SK-N-SH treated with all-trans-retinoic acid at 6 μM for 48 hours (cell line): ENCODE data around the gene BCAR1.

Experiments used
- ARNTL ChIP-seq: fragments of 450-650 bp; formaldehyde crosslinking; IDR thresholded peaks from 2 replicates; pipeline ENCODE4 v1.5.0; 2020; ENCODE audit warnings: low read depth, mild to moderate bottlenecking, moderate library complexity, borderline replicate concordance
- CSDC2 ChIP-seq: fragments of 250-450 bp; sonication (Bioruptor Pico); IDR thresholded peaks from 2 replicates; pipeline ENCODE4 v1.5.0; 2020; ENCODE audit warnings: mild to moderate bottlenecking, moderate library complexity
- ESRRG ChIP-seq: fragments of 250-450 bp; sonication (Bioruptor Pico); IDR thresholded peaks from 2 replicates; pipeline ENCODE4 v1.6.1; 2021; ENCODE audit warnings: mild to moderate bottlenecking
- OSR1 ChIP-seq: fragments of 250-450 bp; sonication (Bioruptor Pico); IDR thresholded peaks from 2 replicates; pipeline ENCODE4 v1.8.0; 2022; ENCODE audit warnings: moderate library complexity, mild to moderate bottlenecking, inconsistent platforms
- RARB ChIP-seq: fragments of 250-450 bp; sonication (Bioruptor Pico); IDR thresholded peaks from 2 replicates; pipeline ENCODE4 v1.8.0; 2021; ENCODE audit warnings: mild to moderate bottlenecking, moderate library complexity
- TCF4 ChIP-seq: fragments of 250-450 bp; sonication (Bioruptor Pico); IDR thresholded peaks from 2 replicates; pipeline ENCODE4 v1.8.0; 2021; ENCODE audit warnings: mild to moderate bottlenecking, moderate library complexity, borderline replicate concordance
- ZC3H10 ChIP-seq: fragments of 250-450 bp; sonication (Bioruptor Pico); IDR thresholded peaks from 2 replicates; pipeline ENCODE4 v1.5.1; 2021; ENCODE audit warnings: mild to moderate bottlenecking, moderate library complexity
- ZFP3 ChIP-seq: fragments of 250-450 bp; sonication (Bioruptor Pico); IDR thresholded peaks from 2 replicates; pipeline ENCODE4 v1.5.0; 2020; ENCODE audit warnings: mild to moderate bottlenecking, moderate library complexity
- ZFP30 ChIP-seq: fragments of 450-650 bp; formaldehyde crosslinking; IDR thresholded peaks from 2 replicates; pipeline ENCODE4 v1.5.0; 2022; ENCODE audit warnings: mild to moderate bottlenecking, moderate library complexity
- ZNF565 ChIP-seq: fragments of 450-650 bp; formaldehyde crosslinking; conservative IDR thresholded peaks from 2 replicates; pipeline ENCODE4 v1.5.0; 2020; ENCODE audit warnings: low read depth, mild to moderate bottlenecking, moderate library complexity
- TF ChIP-seq, protein P1 (sequence below): fragments of 250-450 bp; sonication (Bioruptor Pico); IDR thresholded peaks from 2 replicates; pipeline ENCODE4 v1.8.0; 2020; ENCODE audit warnings: mild to moderate bottlenecking, moderate library complexity, borderline replicate concordance
- TF ChIP-seq, protein P2 (sequence below): fragments of 250-450 bp; sonication (Bioruptor Pico); IDR thresholded peaks from 2 replicates; pipeline ENCODE4 v1.5.1; 2020; ENCODE audit warnings: low read depth, mild to moderate bottlenecking, moderate library complexity
- TF ChIP-seq, protein P3 (sequence below): fragments of 250-450 bp; sonication (Bioruptor Pico); IDR thresholded peaks from 2 replicates; pipeline ENCODE4 v1.8.0; 2021; ENCODE audit warnings: low read depth, mild to moderate bottlenecking, moderate library complexity, borderline replicate concordance
- TF ChIP-seq, protein P4 (sequence below): fragments of 250-450 bp; sonication (Bioruptor Pico); IDR thresholded peaks from 2 replicates; pipeline ENCODE4 v1.5.0; 2020; ENCODE audit warnings: mild to moderate bottlenecking, moderate library complexity

DNA sequence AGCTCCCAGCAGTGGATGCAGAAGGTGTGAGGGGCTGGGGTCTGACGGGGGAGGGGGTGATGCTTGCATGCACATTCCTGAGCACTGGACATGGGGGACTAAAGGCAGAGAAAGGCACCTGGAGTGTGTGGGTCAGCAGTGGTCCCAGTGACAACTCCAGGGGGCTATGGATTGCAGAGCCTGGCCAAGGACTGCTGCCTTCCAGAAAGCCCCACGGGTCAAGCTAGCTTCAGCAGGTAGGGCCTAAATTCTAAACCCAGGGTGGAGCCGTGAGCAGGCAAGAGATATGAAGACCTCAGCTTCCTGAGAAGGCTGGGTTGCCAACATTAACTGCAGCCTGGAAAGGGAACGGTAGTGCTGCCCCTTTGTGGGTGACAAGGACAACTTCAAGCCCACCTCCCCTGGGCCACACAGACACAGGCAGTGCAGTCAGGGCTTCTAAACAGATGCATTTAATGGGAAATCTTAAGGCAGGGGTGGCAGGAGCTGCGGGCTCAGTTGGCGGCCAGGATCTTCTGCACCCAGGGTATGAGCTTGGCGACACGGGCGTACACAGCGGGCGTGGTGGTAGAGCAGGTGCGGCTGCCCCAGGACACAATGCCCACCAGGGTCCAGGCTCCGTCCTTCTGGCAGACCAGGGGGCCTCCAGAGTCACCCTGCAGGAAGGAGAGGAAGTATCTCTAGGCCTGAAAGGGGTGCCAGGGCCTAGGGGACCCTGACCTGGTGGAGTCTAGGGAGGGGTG is 47.6 kb downstream of the BCAR1 start:
- TF ChIP-seq RARB (CRISPR knock-in tag) (no peak), ZFP30 (no peak), ZNF565 (CRISPR knock-in tag) (no peak), ZFP3 (CRISPR knock-in tag) (no peak), TCF4 (CRISPR knock-in tag) (no peak), ZC3H10 (CRISPR knock-in tag) (no peak), OSR1 (CRISPR knock-in tag) (no peak), ESRRG (CRISPR knock-in tag) (no peak), ARNTL (CRISPR knock-in tag) (no peak), CSDC2 (no peak)
- TF ChIP-seq, protein P1, sequence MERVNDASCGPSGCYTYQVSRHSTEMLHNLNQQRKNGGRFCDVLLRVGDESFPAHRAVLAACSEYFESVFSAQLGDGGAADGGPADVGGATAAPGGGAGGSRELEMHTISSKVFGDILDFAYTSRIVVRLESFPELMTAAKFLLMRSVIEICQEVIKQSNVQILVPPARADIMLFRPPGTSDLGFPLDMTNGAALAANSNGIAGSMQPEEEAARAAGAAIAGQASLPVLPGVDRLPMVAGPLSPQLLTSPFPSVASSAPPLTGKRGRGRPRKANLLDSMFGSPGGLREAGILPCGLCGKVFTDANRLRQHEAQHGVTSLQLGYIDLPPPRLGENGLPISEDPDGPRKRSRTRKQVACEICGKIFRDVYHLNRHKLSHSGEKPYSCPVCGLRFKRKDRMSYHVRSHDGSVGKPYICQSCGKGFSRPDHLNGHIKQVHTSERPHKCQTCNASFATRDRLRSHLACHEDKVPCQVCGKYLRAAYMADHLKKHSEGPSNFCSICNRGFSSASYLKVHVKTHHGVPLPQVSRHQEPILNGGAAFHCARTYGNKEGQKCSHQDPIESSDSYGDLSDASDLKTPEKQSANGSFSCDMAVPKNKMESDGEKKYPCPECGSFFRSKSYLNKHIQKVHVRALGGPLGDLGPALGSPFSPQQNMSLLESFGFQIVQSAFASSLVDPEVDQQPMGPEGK (CRISPR knock-in tag) = no peak
- TF ChIP-seq, protein P2, sequence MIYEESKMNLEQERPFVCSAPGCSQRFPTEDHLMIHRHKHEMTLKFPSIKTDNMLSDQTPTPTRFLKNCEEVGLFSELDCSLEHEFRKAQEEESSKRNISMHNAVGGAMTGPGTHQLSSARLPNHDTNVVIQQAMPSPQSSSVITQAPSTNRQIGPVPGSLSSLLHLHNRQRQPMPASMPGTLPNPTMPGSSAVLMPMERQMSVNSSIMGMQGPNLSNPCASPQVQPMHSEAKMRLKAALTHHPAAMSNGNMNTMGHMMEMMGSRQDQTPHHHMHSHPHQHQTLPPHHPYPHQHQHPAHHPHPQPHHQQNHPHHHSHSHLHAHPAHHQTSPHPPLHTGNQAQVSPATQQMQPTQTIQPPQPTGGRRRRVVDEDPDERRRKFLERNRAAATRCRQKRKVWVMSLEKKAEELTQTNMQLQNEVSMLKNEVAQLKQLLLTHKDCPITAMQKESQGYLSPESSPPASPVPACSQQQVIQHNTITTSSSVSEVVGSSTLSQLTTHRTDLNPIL (CRISPR knock-in tag) = no peak
- TF ChIP-seq, protein P3, sequence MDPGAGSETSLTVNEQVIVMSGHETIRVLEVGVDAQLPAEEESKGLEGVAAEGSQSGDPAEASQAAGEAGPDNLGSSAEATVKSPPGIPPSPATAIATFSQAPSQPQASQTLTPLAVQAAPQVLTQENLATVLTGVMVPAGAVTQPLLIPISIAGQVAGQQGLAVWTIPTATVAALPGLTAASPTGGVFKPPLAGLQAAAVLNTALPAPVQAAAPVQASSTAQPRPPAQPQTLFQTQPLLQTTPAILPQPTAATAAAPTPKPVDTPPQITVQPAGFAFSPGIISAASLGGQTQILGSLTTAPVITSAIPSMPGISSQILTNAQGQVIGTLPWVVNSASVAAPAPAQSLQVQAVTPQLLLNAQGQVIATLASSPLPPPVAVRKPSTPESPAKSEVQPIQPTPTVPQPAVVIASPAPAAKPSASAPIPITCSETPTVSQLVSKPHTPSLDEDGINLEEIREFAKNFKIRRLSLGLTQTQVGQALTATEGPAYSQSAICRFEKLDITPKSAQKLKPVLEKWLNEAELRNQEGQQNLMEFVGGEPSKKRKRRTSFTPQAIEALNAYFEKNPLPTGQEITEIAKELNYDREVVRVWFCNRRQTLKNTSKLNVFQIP = no peak
- TF ChIP-seq, protein P4, sequence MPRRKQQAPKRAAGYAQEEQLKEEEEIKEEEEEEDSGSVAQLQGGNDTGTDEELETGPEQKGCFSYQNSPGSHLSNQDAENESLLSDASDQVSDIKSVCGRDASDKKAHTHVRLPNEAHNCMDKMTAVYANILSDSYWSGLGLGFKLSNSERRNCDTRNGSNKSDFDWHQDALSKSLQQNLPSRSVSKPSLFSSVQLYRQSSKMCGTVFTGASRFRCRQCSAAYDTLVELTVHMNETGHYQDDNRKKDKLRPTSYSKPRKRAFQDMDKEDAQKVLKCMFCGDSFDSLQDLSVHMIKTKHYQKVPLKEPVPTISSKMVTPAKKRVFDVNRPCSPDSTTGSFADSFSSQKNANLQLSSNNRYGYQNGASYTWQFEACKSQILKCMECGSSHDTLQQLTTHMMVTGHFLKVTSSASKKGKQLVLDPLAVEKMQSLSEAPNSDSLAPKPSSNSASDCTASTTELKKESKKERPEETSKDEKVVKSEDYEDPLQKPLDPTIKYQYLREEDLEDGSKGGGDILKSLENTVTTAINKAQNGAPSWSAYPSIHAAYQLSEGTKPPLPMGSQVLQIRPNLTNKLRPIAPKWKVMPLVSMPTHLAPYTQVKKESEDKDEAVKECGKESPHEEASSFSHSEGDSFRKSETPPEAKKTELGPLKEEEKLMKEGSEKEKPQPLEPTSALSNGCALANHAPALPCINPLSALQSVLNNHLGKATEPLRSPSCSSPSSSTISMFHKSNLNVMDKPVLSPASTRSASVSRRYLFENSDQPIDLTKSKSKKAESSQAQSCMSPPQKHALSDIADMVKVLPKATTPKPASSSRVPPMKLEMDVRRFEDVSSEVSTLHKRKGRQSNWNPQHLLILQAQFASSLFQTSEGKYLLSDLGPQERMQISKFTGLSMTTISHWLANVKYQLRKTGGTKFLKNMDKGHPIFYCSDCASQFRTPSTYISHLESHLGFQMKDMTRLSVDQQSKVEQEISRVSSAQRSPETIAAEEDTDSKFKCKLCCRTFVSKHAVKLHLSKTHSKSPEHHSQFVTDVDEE (CRISPR knock-in tag) = no peak
